CD4-positive, alpha-beta T cell treated with Interleukin-15 for 1 hour (primary cell): ENCODE measurements around the gene SEMA3G.

Experiments
- DNase-seq: peaks from one replicate; pipeline ENCODE4 v3.0.0-alpha.2; 2020

Gene SEMA3G

DNA sequence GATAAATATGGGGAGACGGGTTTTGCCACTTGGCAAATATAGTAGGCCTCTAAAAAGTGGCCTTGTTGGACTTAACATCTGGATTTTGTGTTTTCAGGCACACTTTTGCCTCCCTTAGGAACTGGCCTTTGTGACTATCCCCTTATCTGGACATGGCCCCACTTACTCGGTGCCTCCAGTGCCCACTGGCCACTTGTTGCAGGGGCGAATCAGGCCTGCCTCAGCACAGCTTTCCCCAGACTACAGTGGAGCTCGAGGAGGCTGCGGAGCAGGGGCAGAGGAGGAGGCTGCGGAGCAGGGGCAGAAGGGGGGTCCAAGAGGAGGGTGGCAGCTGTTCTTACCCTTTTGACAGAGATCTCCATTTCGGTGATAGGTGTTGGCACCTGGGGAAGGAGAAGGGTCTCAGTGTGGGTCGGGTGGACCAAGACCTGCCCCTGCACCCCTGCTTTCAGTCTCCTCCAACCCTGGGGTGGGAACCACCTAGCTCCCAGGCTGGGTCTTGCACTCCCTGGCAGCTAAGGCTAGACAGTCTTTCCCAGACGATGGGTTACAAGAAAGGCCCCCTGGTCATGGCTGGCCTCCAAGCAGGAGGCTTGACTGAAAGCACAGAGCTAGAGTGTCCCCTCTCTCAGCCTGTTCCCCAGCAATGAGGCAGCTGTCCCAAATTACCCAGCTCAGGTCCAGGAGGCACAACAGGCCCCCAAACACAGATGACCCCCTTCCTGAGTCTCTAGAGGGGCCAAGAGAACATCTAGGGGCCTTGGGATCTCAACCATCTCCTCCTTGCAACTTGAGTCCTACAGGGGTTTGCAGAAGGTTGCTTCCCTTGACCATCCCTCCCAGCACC, 6.1 kb downstream of the SEMA3G start:
- DNase-seq = no peak

DNA sequence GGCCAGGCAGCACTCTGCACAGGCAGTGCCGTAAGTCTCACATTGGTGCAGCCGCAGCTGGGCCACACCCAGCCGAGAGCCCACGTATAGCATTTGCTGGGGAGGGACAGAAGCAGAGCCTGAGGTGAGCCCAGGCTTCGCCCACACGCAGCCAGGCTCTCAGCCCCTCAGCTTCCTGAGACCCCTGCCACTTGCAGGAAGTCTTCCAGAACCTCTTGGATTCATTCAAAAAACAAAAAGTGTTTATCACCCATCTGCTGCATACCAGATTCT, 6.9 kb downstream of the SEMA3G start:
- DNase-seq = no peak

DNA sequence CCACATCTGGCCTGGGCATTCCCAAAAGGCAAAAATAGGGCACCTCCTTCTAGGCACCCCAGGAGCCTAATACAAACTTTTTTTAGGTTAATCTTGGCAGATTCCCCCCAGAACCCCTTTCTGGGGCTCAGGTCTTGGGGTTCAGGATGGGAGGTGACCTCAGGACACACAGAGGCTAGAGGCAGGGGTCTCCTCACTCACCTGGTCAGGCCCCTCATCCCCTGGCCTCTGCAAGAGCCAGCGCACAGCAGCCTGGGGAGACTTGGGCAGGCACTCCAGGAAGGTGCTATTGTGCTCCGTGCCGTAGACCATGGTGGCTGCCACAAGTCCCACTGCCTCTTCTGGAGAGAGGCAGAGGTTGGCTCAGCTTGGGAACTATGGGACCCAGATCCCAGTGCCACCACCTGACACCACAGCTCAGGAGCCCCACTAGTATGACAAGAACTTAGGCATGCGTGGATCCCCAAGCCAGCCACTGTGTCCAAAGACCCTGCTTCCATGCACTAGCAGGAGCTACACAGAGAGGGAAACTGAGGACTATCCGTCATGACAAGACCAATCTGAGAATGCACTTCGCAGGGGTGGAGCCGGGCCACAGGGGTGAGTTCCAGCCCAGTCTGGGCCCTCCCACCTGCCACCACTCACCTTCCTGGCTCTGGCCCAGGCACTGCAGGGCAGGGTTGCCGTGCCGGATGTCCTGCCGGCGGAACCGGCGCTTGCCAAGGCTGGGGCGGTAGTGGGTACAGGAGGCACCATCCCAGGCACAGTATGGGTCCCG, 7.4 kb downstream of the SEMA3G start:
- no peak for DNase-seq

DNA sequence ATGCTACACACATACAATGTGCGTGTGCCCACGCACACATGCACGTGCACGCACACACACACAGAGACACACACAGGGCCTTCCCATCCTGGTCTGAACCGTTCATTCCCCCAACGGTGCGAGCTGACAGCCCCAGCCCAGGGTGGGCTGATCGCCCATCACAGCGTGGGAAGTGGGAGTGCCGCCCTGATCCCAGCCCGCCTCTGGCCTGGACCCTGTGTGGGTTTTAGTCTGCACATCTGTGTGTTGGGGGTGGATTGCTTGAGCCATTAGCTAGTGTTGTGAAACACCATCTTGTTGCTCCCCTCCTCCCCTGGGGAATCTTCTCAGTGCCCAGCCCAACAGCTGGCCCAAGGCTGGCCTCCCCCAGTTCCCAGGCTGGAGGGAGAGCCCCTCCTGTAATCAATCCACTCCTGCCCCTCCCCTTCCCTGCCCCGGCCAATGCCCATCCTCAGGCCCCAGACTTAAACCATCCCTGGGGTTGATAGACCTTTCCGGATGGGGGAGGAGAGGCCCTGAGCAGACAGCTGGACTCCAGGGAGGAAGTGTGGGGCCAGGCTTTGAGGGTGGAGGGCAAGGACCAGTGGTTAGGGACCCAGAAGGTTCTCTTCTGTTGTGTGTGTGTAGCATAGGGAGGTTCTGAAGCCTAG, 8.3 kb downstream of the SEMA3G start:
- DNase-seq = no peak

DNA sequence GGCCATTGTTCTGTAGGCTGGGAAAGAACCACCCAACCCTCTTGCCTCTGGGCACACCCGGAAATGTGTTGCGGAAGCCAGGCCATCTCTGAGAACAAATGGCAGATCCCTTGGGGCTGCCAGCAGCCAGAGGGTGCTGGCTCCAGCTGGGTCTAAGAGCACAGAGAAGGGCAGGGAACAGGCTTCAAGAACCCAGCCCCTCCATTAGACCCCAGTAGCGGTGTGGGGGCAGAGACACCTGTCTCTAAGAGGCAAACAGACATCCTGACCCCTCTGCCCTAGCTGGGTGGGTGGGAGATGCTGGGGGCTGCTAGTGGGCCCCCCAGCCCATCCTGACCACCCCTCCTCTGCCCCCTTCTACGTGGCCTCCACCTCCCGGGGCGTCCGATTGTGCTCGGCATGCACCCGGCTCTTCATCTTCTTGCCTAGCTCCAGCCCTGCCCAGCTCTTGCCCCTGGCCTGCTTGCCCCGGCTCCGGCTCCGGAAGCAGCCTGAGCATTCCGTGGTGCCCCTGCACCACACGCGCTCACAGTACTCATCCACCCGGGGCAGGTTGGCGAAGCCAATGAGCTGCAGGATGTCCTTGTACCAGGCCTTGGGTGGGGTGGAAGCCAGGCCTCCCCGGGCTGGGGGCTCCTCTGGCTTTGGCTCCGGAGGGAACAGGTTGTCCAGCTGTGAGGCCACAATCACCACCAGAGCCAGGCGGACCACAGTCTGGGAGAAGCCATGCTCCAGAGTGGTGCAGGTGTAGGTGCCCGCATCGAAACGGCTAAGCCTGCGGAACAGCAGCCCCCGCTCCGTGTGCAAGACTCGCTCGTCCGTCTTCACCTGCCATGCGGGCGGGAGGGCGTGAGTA, 9.4 kb downstream of the SEMA3G start:
- DNase-seq = no peak

DNA sequence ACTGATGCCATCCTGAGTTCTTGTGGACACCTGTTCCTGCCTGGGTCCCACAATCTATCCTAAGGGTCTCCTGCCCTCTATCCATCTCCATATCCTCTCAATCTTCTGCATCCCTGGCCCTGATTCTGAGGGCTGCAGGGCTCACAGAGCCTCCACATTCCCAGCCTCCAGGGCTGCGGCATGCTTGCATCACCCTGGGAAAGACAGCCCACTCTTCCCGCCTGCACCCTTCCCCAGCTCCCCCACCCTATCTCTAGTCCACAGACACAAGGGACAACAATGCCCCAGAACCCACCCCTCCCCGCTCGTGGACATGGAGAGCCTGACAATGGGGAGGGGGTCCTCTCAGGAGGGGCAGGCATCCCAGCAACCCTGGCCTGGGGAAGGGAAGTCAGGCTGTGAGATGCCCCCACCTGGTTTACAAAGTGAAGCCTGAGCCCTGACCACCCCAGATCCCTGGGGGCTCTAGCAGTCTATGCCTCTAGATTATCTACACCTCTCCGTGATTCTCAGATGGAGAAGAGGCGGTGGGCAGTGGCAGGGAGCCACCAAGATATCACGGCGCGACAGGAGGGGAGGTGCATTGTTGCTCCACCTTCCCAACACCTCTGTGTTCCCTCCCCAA, 10.3 kb downstream of the SEMA3G start:
- DNase-seq = peak; percentile 12

DNA sequence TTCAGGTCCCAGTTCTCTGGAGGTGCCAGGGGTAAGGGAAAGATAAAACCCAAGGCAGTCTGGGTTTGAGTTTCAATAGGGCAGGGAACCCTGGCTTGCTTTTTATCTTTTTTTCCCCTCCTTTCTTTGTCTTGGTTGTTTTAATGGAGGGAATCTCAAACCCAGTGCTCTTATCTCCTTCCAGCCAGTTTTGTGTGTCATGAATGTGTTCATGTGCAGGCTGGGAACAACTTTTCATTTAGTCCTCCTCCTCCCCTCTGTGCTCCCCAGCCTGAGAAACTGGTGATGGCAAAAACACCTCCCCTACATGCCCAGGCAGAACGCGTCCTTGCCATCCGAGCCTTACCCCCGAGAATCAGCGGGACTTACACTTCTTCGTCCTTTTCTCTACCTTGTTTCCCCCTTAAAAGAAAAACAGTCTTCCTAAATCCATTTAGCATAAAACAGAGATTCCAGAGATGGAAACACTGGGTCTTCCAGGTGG, 10.9 kb downstream of the SEMA3G start:
- DNase-seq = no peak

DNA sequence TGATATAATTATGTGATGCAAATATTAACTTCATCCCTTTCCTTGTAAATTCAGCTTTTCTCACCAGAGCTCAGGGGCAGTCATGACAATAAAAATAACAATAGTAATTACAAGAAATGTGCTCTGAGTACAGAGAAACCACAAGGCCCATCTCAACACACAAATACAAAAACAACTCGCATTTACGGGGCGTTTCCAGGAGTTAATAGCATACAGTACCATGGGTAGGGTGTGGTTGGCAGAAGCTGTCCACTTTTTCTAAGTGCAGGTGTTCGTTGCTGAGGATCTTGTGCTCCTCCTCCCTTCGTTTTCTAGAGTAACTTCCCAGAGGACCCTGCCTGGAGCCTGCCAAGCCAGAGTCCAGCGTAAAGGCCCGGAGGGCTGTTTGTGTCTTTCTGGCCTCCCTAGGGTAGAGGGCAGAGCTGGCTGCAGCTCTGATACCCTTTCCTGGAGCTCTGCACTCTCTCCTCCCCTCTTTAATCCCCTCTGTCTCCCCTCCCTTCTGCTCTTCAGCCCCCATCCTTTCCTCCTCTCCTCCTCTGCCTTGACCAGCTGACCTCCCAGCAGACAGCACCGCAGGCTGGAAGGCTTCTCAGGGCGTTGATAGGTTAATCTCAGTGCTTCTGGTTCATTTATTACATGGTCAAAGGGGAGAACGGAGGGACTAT, 11.4 kb downstream of the SEMA3G start:
- DNase-seq = peak; percentile 14

DNA sequence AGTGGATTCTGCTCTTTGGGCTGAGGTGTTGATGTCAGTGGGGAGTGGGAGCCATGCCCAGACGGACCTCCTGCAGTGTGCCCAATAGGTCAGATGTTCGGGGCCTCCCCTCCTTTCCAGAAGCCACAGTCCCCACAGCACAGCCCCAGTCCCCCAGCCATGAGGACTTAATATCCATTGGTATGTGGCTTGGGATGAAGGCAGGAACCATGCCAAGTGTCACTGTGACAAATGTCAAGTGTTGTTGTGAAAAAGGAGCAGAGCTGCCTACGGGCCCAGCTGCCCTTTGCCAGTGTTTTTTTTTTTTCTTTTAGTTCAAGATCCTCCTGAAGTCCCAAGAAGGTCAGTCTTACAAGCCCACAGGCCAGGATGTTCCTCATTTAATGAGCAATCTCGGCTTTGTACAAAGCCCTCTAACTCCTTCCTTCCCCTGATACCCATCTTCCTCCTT, 12.2 kb downstream of the SEMA3G start:
- DNase-seq = peak; percentile 12

DNA sequence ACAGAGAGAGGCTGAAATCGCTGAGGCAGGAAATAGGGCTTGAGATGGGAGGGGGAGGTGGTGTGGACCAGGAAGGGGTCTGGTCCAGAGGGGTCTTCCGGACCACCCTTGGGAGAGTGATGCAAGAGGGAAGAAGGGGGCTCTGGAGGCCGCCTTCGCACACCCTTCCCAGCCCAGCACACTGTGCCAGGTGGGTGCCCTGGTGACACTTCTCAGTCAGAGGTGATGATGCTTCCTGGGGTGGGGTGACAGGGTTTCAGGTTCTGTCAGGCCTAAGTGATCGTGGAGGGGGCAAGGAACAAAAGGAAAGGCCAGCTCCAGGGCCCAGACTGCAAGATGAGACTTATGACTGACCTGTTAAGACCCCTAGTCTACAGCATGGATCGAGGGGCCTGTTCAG, 12.7 kb downstream of the SEMA3G start:
- peak; percentile 2 for DNase-seq

DNA sequence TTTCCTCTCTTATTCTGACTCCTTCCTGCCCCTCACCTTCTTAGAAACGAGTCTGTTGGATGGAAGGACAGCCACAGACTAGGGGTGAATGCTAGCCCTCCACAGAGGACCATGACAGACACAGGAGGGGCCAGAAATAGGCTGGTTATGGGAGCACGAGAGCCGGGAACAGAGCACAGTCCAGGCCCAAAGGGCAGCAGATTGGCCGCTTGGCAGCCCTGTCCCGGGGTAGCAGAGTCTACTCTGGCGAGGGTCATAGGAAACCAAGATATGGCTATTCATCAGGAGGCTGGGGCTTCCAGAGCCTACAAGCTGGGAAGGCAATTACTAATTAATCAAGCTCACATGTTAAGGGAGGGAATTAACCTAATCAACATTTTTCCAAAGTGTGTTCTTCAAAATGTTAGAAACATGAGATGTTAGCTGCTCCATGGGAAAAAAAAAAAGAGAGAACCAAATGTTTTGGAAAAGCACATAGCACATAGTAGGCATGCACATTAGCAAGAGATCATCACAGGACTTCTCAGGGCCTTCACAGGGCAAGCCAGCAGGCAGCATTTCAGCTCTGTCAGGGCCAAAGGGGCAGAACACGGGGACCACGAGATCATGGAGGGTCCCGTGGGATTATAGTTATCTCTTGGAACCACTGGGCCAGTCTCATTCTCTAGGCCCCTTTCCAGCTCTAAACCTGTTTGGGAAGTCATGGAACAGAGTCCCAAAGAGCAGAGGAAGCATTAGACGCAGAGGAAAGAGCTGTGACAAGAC, 13.3 kb downstream of the SEMA3G start:
- DNase-seq = no peak

DNA sequence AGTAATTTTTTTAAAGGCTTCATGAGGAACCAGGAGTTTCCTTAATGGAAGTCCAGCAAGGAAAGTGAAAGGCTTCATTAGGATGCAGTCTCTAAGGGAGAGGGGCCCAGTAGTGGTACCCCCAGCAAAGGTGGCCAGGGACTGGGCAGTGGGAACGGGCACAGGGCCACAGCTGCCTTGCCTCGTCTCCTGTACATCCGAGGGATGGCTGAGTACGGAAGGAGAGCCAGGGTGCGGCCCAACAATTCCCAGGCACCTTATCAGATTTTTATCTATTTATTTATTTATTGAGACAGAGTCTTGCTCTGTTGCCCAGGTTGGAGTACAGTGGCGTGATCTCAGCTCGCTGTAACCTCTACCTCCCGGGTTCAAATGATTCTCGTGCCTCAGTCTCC, 14.5 kb downstream of the SEMA3G start:
- DNase-seq = no peak

DNA sequence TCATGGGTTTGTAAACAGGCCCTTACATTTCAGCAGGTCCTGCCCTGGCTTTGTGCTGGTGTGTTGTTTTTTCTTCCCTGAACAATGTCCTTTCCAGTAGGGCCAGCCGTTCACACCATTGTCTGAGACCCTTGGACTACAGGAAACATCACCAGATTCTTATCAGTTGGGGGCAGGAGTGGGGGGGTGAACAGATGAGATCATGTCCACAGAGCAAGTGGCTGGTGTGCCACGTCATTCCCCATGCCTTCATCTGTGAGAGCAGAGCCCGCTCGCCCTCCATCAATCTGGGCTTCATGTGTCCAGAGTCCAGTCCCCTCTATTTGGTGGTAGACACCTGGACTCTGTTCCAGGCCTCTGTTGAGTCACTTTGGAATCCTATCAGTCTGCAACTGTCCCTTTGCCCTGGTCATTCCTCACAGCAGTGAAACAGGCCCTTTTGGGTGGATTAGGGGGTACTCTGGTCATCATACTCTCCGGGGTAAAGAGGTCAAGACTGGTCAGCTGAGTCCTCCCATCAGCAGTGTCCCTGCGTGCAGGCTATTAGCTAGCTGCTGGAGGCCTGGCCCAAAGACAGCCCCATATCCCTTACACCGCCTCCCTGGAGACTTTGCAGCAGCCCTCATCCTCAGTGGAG, 15.0 kb downstream of the SEMA3G start:
- no peak for DNase-seq

DNA sequence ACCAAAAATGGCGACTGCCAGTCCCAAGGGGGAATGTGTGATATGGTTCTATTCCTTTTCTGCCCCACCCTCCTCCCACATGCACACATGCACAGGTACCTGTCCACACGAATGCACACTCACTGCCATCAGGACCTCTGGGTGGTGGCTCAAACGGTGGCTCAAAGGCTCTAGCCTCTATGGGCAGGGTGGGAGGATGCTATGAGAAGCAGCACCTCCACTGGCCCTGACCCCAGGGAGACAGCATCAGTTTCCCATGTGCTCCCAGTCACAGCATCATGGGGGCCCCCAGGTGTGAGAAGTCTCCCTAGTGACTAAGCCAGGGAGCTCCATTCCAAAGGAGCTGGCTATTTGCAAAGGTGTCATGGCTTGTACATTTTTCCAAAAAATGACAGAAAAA, 15.9 kb downstream of the SEMA3G start:
- DNase-seq = no peak

DNA sequence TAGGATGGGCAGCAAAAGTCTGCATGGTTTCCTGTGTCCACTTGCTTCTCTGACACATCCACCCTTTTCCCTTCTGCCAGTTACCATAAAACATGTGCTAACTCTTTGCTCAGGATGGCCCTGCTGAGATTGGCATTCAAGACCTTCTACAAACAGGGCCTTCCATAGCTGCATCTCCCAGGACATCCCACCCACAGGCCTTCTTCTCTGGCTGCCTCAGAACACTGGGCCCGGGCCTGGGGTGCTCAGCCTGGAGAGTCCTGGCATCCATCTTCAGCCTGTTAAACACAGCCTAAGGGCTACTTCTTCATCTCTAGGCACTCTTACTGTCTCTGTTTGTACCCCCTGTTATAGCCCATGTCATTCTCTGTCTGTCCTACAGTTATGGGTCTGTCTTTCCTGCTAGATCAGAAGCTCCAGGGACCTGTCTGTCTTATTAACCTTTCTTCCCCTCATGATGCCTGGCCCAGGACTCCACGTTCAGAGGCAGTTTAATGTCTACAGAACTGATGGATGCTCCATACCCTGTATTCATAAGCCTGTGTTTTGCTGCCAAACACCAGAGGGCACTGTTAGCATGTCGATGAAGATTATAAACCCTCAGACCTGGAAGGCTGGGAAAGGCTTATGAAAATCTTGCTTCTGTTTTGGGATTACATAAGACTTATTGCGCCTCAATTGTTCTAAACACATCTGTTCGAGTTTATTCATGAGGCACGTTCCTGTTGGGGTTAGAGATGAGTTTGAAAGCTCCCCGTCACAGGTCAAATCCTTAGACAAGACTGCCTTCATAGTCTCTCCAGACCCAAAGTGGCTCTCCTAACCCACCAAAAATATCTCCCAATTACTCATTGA, 16.5 kb downstream of the SEMA3G start:
- peak; percentile 45 for DNase-seq

DNA sequence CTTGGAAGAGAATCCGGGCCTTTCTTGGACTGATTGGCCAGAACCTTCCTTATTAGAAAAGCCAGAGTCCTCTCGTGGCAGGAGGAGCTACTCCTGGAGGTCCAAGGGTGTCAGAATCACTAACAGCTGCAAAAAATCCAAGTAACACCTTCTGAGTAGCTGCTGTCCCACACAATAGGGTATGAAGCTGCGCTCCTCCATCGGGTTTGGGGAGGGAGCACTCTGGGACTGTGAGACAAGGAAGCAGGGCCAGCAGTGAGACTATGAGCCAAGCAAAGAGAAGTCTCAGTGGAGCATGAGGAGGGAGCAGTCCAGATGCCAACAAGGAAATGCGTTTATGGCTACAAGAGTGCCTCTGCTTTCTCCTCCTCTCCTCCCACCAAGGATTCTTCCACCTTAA, 21.7 kb downstream of the SEMA3G start:
- DNase-seq = no peak

DNA sequence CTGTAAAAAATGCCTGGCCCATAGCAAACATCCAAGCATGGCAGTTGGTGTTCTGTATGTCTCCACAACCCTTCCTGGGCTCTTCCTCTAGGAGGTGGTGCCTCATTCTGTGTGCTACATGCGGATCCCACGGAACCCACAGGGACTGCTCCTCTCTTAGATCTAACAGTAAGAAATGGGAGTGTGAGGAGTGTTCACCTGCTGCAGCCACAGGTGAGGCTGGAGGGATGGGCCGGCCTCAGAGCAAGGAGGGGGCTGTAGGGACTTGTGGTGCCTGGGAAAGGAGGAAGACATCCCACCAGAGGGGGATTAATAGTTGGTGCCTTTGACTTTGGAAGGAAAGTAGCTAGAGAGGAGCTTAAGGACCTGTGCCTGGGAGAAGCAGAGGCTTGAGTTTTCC, 22.2 kb downstream of the SEMA3G start:
- DNase-seq = no peak

DNA sequence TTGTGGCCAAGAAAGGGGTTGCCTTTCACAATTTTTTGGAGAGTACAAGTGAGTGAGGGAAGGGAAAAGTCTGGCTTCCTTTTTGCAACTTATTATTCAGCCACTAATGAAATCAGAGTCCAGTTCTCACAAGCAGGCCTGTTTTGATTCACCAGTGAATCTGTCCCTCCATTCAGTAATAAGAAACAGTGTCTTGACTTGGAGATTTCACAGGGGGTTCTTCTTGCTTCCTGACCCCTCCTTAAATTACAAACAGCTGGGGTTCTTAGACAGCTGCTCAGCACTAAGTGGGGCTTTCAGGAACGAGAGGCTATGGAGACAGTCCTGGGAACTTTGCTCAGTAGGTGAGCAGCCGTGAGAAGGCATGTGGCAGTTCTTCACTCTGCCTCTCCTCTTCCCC, 24.5 kb downstream of the SEMA3G start:
- DNase-seq = no peak

DNA sequence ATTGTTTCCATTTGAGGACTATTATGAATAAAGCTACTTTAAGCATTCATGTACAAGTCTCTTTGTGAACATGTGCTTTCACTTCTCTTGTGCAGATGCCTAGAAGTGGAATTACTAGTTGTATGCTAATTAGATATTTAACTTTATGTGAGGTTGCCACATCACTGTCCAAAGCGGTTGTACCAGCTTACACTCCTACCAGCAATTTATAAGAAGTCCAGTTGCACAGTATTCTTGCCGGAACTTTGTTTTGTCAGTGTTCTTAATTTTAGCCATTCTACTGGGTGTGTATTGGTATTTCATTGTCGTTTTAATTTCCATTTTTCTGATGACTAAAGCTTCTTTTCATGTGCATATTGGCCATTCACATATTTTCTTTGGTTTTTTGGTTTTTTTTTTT, 29.1 kb downstream of the SEMA3G start:
- DNase-seq = no peak

DNA sequence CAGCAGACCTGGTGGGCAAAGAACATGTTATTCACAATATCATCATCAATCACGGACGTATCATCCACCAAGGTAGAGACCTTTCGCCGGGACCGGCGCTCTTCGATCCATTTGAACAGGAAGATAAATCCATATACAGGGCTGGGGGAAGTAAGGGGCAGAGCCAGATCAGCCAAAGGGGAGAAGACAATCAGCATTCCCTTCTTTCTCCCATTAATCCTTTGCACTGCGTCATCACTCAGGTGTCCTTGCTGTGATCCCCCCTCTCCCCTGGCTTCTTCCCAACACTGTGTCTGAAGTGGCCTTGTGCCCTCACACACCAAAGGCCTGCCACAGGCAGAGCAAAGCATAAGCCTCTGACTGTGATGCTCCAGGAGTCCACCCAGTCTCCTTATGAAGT, 36.4 kb downstream of the SEMA3G start:
- DNase-seq = no peak
